Measurements from ENCODE around the gene SLAMF7. TPM values are rescaled to one million over a fixed set of nuclear protein-coding genes. Genes with fewer than 3 reads are reported as not detected.

The SLAMF7 gene
- polyA plus RNA-seq, 2 of the 4 experiments (the other 2 are of a cell fraction), result 0.57 to 1.8 TPM

GRCh38 chr1:160710517-160711252 lies 28.4 kb upstream of the SLAMF7 start:
- POLR2A ChIA-PET, result no interaction called here

DNA sequence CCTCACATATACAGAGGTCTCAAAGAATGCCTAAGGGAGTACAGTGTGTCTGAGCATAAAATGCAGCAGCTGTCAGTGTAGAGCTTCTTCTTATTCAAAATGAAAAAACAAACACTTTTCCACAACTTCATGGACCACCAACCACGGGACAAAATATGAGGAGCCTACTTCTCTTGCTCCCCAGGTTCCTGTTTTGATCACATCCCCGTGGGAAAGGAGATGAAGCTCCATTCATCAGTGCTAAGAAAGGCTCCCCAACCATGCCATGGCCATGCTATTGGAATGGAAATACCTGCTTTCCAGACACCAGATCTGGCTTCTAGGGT lies 27.8 kb upstream of the SLAMF7 start:
- no peak overlapping the region for H3K4me3 ChIP-seq
- ChIA-PET CTCF (interaction anchor here (0.6 to 1.3 kb wide), 3 partner anchors 36 to 280 kb away, joined by 3 to 4 read pairs (median 3); no protein-coding TSS in a partner anchor), POLR2A (no interaction called here)
- no peaks in the 10 kb centered on the region for H3K4me1 ChIP-seq
- DNase-seq (ENCODE audit: low read depth in 1 of 2, low spot score in 1 of 2) (no peak), ATAC-seq (no peak), FAIRE-seq (no peak)
- WGBS (ENCODE audit: missing lambda C conversion rate), result 7% methylated on average over 2 of the region's 2 CpGs
- TF ChIP-seq POLR2AphosphoS2 (conservative IDR thresholded peaks at IDR 0.05; ENCODE audit: low read length) (no peak), KDM1A (IDR thresholded peaks at IDR 0.05; ENCODE audit: low read depth) (no peak), BHLHE40 (IDR thresholded peaks at IDR 0.05; ENCODE audit: low read depth, low read length) (no peak), MAX (IDR thresholded peaks at IDR 0.05) (no peak), NFE2L2 (conservative IDR thresholded peaks at IDR 0.05; ENCODE audit: low read length) (no peak), RAD21 (conservative IDR thresholded peaks at IDR 0.05 in 1 of 2, IDR thresholded peaks at IDR 0.05 in 1 of 2) (no peak), NPAS2 (CRISPR knock-in tag; IDR thresholded peaks at IDR 0.05; ENCODE audit: borderline replicate concordance) (no peak), CHD4 (IDR thresholded peaks at IDR 0.05; ENCODE audit: borderline replicate concordance) (no peak), CEBPB (IDR thresholded peaks at IDR 0.05) (no peak), EHF (CRISPR knock-in tag; IDR thresholded peaks at IDR 0.05) (no peak), HDAC2 (IDR thresholded peaks at IDR 0.05) (no peak), RCOR1 (IDR thresholded peaks at IDR 0.05; ENCODE audit: low read depth, low read length) (no peak), RFX5 (IDR thresholded peaks at IDR 0.05) (no peak), HEYL (CRISPR knock-in tag; IDR thresholded peaks at IDR 0.05) (no peak)
- TF ChIP-seq, protein P1, sequence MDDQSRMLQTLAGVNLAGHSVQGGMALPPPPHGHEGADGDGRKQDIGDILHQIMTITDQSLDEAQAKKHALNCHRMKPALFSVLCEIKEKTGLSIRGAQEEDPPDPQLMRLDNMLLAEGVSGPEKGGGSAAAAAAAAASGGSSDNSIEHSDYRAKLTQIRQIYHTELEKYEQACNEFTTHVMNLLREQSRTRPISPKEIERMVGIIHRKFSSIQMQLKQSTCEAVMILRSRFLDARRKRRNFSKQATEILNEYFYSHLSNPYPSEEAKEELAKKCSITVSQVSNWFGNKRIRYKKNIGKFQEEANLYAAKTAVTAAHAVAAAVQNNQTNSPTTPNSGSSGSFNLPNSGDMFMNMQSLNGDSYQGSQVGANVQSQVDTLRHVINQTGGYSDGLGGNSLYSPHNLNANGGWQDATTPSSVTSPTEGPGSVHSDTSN (IDR thresholded peaks at IDR 0.05), result no peak
- TF ChIP-seq, protein P2, sequence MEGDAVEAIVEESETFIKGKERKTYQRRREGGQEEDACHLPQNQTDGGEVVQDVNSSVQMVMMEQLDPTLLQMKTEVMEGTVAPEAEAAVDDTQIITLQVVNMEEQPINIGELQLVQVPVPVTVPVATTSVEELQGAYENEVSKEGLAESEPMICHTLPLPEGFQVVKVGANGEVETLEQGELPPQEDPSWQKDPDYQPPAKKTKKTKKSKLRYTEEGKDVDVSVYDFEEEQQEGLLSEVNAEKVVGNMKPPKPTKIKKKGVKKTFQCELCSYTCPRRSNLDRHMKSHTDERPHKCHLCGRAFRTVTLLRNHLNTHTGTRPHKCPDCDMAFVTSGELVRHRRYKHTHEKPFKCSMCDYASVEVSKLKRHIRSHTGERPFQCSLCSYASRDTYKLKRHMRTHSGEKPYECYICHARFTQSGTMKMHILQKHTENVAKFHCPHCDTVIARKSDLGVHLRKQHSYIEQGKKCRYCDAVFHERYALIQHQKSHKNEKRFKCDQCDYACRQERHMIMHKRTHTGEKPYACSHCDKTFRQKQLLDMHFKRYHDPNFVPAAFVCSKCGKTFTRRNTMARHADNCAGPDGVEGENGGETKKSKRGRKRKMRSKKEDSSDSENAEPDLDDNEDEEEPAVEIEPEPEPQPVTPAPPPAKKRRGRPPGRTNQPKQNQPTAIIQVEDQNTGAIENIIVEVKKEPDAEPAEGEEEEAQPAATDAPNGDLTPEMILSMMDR (IDR thresholded peaks at IDR 0.05), result no peak
- no peaks in the 10 kb centered on the region for H3K9me3 ChIP-seq
- no peak overlapping the region for H3K4me2 ChIP-seq
- H3K27ac ChIP-seq, result no peak overlapping the region

More at GRCh38 chr1:160710517-160711252, 28.4 kb upstream of the SLAMF7 start:
- Histone ChIP-seq H3K27ac (no peak overlapping the region), H3K9me3 (no peaks in the 10 kb centered on the region), H3K4me3 (no peak overlapping the region), H3K4me2 (no peak overlapping the region), H3K4me1 (no peaks in the 10 kb centered on the region)
- no peak for DNase-seq (ENCODE audit: low read depth in 1 of 2, low spot score in 1 of 2)
- no peak for FAIRE-seq
- WGBS (ENCODE audit: missing lambda C conversion rate), result 56% methylated on average over 4 of the region's 4 CpGs
- CTCF ChIA-PET, result interaction anchor here (0.6 to 0.7 kb wide), 2 partner anchors 35 to 280 kb away, joined by 3 read pairs; no protein-coding TSS in a partner anchor
- TF ChIP-seq MAFK (IDR thresholded peaks at IDR 0.05; ENCODE audit: partially characterized antibody), result no peak
- TF ChIP-seq MYC (IDR thresholded peaks at IDR 0.05; ENCODE audit: borderline replicate concordance, low read length), result no peak
- no peak for TF ChIP-seq HOXB5 (CRISPR knock-in tag; IDR thresholded peaks at IDR 0.05)
- TF ChIP-seq RFX5 (IDR thresholded peaks at IDR 0.05), result no peak
- TF ChIP-seq SMC3 (IDR thresholded peaks at IDR 0.05), result no peak
- TF ChIP-seq HDAC2 (IDR thresholded peaks at IDR 0.05), result no peak
- no peak for TF ChIP-seq HEYL (CRISPR knock-in tag; IDR thresholded peaks at IDR 0.05)
- TF ChIP-seq CBX2 (IDR thresholded peaks at IDR 0.05; ENCODE audit: borderline replicate concordance, low read depth), result no peak
- no peak for TF ChIP-seq CHD4 (IDR thresholded peaks at IDR 0.05; ENCODE audit: borderline replicate concordance)
- TF ChIP-seq MAZ (IDR thresholded peaks at IDR 0.05; ENCODE audit: borderline replicate concordance, low read depth, low read length), result no peak
- no peak for TF ChIP-seq RNF2 (IDR thresholded peaks at IDR 0.05; ENCODE audit: borderline replicate concordance, low read depth)
- ATAC-seq, result no peak

Data from A549 (cell line).